ENCODE data around the gene TPSB2. TPM values are rescaled to one million over a fixed set of nuclear protein-coding genes. Genes with fewer than 3 reads are reported as not detected.
"Not testable (repeated sequence)": the region's sequence is repeated elsewhere in the genome, so short reads cannot be mapped to it uniquely, and the experiment has no call there.

TPSB2 gene
- polyA plus RNA-seq, 1 experiment: not detected

GRCh38 chr16:1239575-1239974 is 9.6 kb upstream of the TPSB2 start:
- H3K36me3 ChIP-seq (ENCODE audit: control insufficient read depth, insufficient read depth, low read length); CTCF ChIA-PET; H3K4me3 ChIP-seq (ENCODE audit: low read depth, low read length); POLR2A ChIA-PET; DNase-seq (ENCODE audit: low read depth); H3K27me3 ChIP-seq (ENCODE audit: control insufficient read depth, insufficient read depth, low read length): not testable (repeated sequence)

- DNase-seq (ENCODE audit: low read depth); CTCF ChIA-PET; H3K36me3 ChIP-seq (ENCODE audit: control insufficient read depth, insufficient read depth, low read length); POLR2A ChIA-PET; H3K4me3 ChIP-seq (ENCODE audit: low read depth, low read length); H3K27me3 ChIP-seq (ENCODE audit: control insufficient read depth, insufficient read depth, low read length): not testable (repeated sequence)
Observed at GRCh38 chr16:1238909-1239308, 8.9 kb upstream of the TPSB2 start.

- ChIA-PET POLR2A (no interaction called here), CTCF (no interaction called here)
- no peak for DNase-seq (ENCODE audit: low read depth)
- no peak for TF ChIP-seq CTCF (IDR thresholded peaks at IDR 0.05; ENCODE audit: insufficient read depth, low read depth, low read length)
- Histone ChIP-seq H3K4me3 (ENCODE audit: low read depth, low read length) (no peak overlapping the region), H3K27me3 (ENCODE audit: control insufficient read depth, insufficient read depth, low read length) (no peaks in the 10 kb centered on the region), H3K36me3 (ENCODE audit: control insufficient read depth, insufficient read depth, low read length) (no peaks in the 10 kb centered on the region)
Observed at GRCh38 chr16:1237990-1238389, 8.0 kb upstream of the TPSB2 start.

- POLR2A ChIA-PET; DNase-seq (ENCODE audit: low read depth); H3K36me3 ChIP-seq (ENCODE audit: control insufficient read depth, insufficient read depth, low read length); H3K27me3 ChIP-seq (ENCODE audit: control insufficient read depth, insufficient read depth, low read length); H3K4me3 ChIP-seq (ENCODE audit: low read depth, low read length); CTCF ChIA-PET: not testable (repeated sequence)
Observed at GRCh38 chr16:1236659-1237058, 6.7 kb upstream of the TPSB2 start.

- H3K4me3 ChIP-seq (ENCODE audit: low read depth, low read length); CTCF ChIA-PET; DNase-seq (ENCODE audit: low read depth); H3K36me3 ChIP-seq (ENCODE audit: control insufficient read depth, insufficient read depth, low read length); POLR2A ChIA-PET; H3K27me3 ChIP-seq (ENCODE audit: control insufficient read depth, insufficient read depth, low read length): not testable (repeated sequence)
Observed at GRCh38 chr16:1232049-1232748, 2.2 kb upstream of the TPSB2 start.

- CTCF ChIA-PET; H3K27me3 ChIP-seq (ENCODE audit: control insufficient read depth, insufficient read depth, low read length); H3K36me3 ChIP-seq (ENCODE audit: control insufficient read depth, insufficient read depth, low read length); POLR2A ChIA-PET; H3K4me3 ChIP-seq (ENCODE audit: low read depth, low read length); DNase-seq (ENCODE audit: low read depth): not testable (repeated sequence)
Observed at GRCh38 chr16:1231301-1231700, 1.3 kb upstream of the TPSB2 start.

GRCh38 chr16:1230471-1231212 is 658 bp upstream of the TPSB2 start:
- H3K36me3 ChIP-seq (ENCODE audit: control insufficient read depth, insufficient read depth, low read length); POLR2A ChIA-PET; H3K27me3 ChIP-seq (ENCODE audit: control insufficient read depth, insufficient read depth, low read length); H3K4me3 ChIP-seq (ENCODE audit: low read depth, low read length); CTCF ChIA-PET; DNase-seq (ENCODE audit: low read depth): not testable (repeated sequence)

GRCh38 chr16:1229476-1229875 is 508 bp downstream of the TPSB2 start:
- CTCF ChIA-PET: not testable (repeated sequence)

GRCh38 chr16:1228227-1228626 is 1.8 kb downstream of the TPSB2 start:
- DNase-seq (ENCODE audit: low read depth); H3K27me3 ChIP-seq (ENCODE audit: control insufficient read depth, insufficient read depth, low read length); POLR2A ChIA-PET; H3K4me3 ChIP-seq (ENCODE audit: low read depth, low read length); CTCF ChIA-PET; H3K36me3 ChIP-seq (ENCODE audit: control insufficient read depth, insufficient read depth, low read length): not testable (repeated sequence)

More at GRCh38 chr16:1229476-1229875, 508 bp downstream of the TPSB2 start:
- POLR2A ChIA-PET; H3K27me3 ChIP-seq (ENCODE audit: control insufficient read depth, insufficient read depth, low read length); H3K4me3 ChIP-seq (ENCODE audit: low read depth, low read length); H3K36me3 ChIP-seq (ENCODE audit: control insufficient read depth, insufficient read depth, low read length); DNase-seq (ENCODE audit: low read depth): not testable (repeated sequence)

GRCh38 chr16:1226692-1227091 is 3.3 kb downstream of the TPSB2 start:
- H3K4me3 ChIP-seq (ENCODE audit: low read depth, low read length); H3K36me3 ChIP-seq (ENCODE audit: control insufficient read depth, insufficient read depth, low read length); POLR2A ChIA-PET; DNase-seq (ENCODE audit: low read depth); H3K27me3 ChIP-seq (ENCODE audit: control insufficient read depth, insufficient read depth, low read length); CTCF ChIA-PET: not testable (repeated sequence)

- DNase-seq (ENCODE audit: low read depth); H3K4me3 ChIP-seq (ENCODE audit: low read depth, low read length); H3K27me3 ChIP-seq (ENCODE audit: control insufficient read depth, insufficient read depth, low read length); H3K36me3 ChIP-seq (ENCODE audit: control insufficient read depth, insufficient read depth, low read length); CTCF ChIA-PET; POLR2A ChIA-PET: not testable (repeated sequence)
Observed at GRCh38 chr16:1225728-1226311, 4.2 kb downstream of the TPSB2 start.
